GM21717 (cell line): Measurements from ENCODE around the gene GRPR.
"Not testable (repeated sequence)": the region's sequence is repeated elsewhere in the genome, so short reads cannot be mapped to it uniquely, and the experiment has no call there.

Source experiments
- ATAC-seq: cut with Tn5 transposase; IDR thresholded peaks from one replicate; pipeline ENCODE4 v1.9.1; 2021; ENCODE audit warnings: mild to moderate bottlenecking, moderate library complexity; ENCODE audit not compliant: unreplicated experiment

Gene GRPR

GRCh38 chrX:16136080-16136479 lies 12.7 kb downstream of the GRPR start:
- ATAC-seq = no peak

DNA sequence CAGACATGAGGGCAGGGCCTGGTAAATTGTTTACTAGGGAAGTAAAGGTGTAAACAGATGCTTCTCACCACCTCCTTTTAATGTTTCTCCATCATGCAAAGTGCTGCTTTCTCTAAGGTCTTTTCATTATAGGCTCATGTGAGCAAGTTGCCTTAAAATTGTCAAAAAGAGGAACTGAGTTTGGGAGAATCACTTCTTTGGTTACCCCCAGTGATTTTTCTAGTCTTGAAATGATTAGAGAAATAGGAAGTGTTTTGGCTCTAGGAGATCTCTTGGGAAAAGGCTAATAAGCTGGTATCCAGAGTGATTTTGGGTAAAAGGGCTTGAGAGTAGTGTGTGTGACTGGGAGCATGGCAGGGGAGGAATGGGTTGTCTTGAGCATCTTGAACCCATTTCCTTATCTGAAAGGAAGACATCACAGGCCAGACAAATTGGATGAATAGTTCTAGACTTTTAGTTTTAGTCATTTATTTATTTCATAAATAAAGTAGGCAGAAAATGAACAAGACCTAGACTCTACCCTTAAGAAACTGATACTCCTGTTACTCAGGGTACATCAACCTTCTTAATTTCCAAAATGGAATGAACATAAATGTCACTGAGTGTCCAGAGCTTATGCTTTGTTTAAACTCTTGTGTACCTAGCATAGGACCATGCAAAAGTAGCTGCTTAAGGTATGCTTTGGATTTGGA lies 14.2 kb downstream of the GRPR start:
- ATAC-seq = peak; percentile 84

DNA sequence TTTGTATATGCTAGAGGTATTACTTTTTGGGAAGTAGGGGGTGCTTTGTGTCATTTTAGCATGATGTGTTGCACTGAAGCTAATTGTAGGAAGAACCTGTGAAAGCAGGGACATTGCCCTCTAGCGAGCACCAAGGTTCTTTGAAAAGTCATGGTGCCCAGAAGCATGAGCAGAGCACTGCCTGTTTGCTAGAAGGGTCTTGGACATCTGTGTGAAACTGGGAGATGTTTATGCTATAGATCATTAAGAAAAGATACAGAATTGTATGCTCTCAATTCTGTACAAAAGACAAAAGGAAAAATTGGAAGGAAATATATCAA lies 14.7 kb downstream of the GRPR start:
- ATAC-seq = peak; percentile 45

DNA sequence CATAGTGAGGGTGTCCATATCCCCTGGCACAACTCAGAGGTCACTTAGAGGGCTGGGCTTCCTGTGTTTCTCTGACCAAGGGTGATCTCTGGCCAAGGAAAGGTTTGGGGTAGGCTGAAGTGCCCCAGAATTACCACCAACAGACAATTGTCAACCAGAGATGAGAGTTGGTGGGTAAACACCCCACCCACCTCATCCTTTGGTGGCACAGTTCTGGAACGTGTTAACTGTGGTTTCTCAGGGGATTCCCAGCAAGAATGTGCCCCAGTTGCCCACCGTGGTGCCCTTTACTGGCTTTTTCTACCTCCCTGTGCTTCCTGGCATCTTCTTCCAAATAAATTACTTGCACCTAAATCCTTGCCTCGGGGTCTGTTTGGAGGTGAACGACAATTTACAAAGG lies 17.1 kb downstream of the GRPR start:
- ATAC-seq = no peak

GRCh38 chrX:16140983-16141382 lies 17.6 kb downstream of the GRPR start:
- no peak for ATAC-seq

DNA sequence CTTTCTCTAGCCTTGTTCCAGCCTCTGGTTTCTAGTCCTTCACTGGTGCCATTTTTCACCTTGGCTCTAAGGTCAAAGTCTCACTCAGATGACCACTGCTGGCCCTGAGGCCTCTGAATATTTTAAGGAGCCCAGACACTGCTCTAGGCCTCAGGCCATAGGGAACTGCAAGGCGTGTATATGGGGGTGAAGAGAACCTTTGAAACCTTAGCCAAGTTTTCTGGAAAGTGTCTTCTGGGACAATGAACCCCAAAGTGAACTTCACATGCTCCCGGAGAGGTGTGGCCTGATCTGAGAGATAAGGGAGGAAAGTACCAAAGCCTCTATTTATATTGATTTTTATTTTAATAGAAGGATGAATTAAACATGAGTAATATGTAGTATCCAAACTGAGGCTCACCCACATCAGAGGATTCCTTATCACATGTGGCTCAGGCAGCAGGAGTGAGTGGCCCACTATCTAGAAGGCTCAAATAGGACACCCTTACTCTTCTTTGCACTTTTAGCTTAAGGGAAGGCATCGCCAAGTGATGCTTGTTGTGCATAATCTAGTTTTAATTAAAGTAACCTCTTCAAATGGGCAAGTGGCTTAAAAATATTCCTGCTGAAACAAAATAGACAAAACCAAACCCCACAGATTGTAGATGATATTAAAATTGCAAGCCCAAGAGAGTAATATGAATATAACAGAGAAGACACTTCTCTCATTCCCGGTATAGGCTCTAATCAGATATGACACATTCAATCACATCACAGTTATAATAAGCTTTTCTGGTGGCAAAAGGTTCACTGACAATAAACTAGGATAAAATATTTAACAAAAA lies 18.3 kb downstream of the GRPR start:
- no peak for ATAC-seq

GRCh38 chrX:16142246-16142558 lies 18.8 kb downstream of the GRPR start:
- ATAC-seq = no peak

DNA sequence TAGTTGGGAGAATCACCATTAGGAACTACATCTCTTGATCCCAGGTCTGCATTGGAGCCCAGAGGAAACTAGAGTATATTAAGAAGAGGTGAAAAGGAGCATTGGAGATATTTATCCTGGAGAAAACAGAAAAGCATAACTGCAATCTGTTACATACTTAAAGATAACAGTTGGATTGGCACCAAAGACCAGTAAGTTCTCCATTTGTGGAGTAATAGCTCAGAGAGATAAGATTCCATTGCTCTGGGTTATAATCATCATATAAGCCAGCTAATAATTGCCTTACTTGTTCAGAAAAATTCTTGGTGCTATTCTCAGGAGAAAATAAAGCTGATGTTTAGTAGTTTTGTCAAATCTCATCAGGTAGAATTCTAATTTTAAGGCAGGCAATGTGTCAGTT lies 20.6 kb downstream of the GRPR start:
- ATAC-seq = no peak

DNA sequence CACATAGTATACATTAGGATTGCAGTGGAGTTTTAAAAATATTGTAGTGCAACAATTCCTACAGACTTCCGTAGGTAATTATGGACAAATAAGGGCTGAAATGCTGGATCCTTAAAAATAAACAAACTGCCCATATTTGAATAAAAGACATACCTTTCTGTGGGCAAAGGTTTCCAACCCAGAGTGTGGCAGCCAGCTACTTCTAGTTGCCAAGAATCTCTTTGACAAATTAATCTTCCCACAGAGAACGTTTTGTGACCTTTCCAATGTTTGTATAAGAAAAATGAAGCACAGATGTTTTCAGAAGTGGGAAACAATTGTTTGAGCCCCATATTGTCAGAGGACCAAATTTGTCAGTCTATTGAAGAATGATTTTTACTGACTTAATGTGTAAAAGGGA lies 21.1 kb downstream of the GRPR start:
- no peak for ATAC-seq

DNA sequence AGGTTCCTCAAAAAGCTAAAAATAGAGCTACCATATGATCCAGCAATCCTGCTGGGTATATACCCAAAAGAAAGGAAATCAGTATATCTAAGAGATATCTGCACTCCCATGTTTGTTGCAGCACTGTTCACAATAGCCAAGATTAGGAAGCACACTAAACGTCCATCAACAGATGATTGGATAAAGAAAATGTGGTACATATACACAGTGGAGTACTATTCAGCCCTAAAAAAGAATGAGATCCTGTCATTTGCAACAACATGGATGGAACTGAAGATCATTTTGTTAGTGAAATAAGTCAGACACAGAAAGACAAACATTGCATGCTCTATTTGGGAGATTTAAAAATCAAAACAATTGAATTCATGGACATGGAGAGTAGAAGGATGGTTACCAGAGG lies 21.7 kb downstream of the GRPR start:
- not testable (repeated sequence) for ATAC-seq

GRCh38 chrX:16145656-16146055 lies 22.3 kb downstream of the GRPR start:
- no peak for ATAC-seq

- ATAC-seq = no peak
These were observed 25.5 kb downstream of the GRPR start for GRCh38 chrX:16148896-16149295.

DNA sequence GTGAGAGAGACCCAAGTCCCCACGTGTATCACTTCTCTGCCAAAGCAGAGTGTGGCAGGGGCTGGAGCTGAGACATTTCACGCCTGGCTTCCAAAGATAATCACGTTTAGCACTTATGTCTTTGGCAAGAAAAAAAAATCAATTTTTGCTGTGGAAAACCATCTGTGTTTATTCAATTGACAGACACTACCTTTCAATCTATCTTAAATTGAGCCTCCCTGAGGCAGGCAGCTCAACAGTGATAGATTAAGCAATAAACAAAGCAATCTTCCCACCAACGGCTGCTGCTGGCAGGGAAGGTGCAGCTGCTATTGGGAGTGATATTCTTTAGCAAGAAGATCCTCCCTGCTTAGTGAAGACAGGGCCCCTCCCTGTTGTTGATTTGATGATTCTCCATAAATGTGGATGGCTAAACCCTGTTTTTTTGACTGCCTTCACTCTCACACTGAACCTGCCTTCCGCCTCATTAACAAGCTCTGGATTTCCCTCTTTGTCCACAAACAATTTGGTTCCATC lies 32.3 kb downstream of the GRPR start:
- no peak for ATAC-seq

DNA sequence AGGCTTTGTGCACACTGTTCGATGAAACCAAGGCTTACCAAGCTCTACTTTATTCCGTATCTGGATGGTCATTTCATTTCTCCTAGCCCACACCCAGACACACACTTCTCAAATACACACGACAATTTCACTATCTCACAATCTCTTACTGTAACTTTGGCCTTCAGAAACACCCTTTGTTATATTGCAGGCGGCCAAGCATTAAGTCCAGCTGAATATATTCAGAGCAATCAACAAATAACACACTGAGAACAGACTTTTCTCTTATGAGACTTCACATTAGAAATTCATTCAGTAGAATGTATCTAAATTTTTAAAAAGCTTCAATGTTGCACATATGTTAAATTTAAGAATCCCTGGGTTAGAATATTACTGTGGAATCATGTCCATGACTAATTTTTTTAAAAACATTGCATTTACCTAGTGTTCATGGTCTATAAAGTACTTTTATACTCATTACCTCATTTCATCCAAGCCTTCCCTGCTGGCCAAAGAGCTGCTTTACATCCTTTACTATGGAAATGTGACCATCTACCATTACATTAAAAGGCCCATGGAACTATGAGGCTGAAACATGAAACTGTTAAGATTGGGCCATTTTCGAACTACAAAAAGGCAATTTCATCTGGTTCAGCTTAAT lies 33.4 kb downstream of the GRPR start:
- ATAC-seq = no peak

DNA sequence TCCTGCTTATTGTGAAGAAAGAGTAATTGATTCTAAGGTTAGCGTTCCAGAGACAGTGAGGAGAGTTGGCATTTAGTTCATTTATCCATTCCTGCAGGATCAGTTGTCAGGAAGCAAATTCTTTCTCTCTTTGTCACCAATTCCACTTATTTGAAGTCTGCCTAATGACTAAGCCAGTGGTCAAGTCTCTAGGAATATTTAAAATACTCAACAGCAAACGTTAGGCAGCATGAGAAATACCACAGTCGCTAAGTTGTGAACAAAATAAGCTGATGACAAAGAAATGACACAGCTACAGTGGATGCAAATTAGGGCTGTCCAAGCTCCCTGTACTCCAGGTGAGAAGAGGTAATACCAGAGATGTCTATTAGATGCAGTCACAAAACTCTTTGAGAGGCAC lies 37.4 kb downstream of the GRPR start:
- no peak for ATAC-seq

GRCh38 chrX:16161173-16161572 lies 37.8 kb downstream of the GRPR start:
- not testable (repeated sequence) for ATAC-seq

DNA sequence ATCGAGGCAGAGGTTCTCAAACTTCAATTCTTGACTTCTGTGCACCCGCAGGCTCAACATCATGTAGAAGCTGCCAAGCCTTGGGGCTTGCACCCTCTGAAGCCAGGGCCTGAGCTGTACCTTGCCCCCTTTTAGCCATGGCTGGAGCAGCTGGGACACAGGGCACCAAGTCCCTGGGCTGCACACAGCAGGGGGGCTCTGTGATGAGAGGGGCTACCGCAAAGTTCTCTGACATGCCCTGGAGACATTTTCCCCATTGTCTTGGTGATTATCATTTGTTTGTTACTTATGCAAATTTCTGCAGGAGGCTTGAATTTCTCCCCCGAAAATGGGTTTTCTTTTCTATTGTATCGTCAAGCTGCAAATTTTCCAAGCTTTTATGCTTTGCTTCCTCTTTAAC lies 39.0 kb downstream of the GRPR start:
- no peak for ATAC-seq

DNA sequence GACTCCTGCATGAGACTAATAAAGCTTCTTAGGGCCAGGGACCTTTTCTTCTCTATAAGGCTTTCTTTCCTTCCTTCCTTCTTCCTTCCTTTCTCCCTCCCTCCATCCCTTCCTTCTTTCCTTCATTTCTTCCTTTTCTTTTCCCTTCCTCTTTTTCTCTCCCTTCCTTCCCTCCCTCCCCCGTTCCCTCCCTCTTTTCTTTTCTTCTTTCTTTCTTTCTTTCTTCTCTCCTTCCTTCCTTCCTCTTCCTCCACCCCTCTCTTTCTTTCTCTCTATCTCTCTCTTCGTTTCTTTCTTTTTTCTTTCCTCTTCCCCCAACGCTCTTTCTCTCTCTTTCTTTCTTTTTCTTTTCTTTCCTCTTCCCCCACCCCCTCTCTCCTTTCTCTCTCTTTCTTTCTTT lies 41.4 kb downstream of the GRPR start:
- no peak for ATAC-seq

DNA sequence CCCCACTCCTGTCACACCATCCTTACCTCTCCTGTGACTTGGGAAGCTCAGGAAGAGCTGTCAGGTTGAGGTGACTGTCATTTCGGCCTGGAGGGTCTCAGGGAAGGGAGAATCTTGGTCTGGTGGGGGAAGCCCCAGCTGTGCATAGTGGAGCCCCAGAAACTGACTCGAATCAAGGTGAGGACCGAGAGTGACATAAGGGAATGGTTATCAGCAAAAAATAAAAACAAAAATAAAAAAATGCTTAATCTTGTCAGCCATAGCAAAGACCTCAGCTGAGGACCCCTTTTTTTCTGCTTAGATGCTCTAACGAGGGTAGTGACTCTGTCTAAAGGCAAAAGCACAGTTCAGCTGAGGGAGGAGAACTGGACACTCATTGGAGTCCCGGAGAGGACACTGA lies 43.8 kb downstream of the GRPR start, which contains the start of gene MAGEB17:
Gene MAGEB17, plus strand, starts transcription at position 301 of the 400 bp plus-strand sequence. CDS start 2,902 bp downstream, outside the sequence.
- ATAC-seq = no peak

- no peak for ATAC-seq
These were observed 47.7 kb downstream of the GRPR start for GRCh38 chrX:16171039-16171438.

DNA sequence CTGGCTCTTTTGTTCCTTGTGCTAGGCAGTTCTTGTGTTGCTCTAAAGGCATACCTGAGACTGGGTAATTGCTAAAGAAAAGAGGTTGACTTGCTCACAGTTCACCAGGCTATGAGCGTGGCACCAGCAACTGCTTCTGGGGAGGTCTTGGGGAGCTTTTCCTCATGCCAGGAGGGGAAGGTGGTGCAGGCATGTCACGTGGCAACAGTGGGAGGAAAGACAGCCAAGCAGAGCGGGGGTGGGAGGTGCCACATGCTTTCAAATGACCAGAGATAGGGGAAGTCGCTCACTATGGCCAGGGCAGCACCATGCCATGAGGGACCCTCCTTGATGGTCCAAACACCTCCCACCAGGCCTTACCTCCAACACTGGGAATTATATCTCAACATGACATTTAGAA lies 48.6 kb downstream of the GRPR start:
- ATAC-seq = no peak

GRCh38 chrX:16172391-16172790 lies 49.0 kb downstream of the GRPR start:
- ATAC-seq = no peak
